HG02623 (cell line): Measurements from ENCODE around the gene ZNF333.
"Not testable (repeated sequence)": the region's sequence is repeated elsewhere in the genome, so short reads cannot be mapped to it uniquely, and the experiment has no call there.

Experiments
- ATAC-seq: cut with Tn5 transposase; IDR thresholded peaks from one replicate; pipeline ENCODE4 v1.9.1; 2021; ENCODE audit warnings: moderate library complexity; ENCODE audit not compliant: unreplicated experiment

ZNF333 gene

DNA sequence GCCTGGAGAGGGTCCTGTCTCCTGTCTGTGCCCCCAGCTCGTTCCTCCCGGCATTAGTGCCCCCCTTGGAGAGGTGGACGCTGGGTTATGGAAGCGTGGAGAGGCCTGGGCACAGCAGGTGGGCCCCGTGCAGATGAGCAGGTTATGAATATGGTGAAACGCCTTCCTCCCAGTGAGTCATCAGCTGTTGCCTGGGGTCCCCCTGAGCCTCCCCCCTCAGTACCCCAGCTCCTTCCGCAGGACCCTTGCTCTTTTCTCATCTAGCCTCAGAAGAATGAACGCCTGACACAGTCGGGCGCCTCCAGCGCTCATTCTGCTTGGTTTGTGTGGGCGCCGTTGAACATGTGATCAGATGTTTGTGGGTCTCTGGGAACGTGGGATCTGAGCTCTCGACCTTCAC is 76.0 kb downstream of the ZNF333 start:
- ATAC-seq: not testable (repeated sequence)

DNA sequence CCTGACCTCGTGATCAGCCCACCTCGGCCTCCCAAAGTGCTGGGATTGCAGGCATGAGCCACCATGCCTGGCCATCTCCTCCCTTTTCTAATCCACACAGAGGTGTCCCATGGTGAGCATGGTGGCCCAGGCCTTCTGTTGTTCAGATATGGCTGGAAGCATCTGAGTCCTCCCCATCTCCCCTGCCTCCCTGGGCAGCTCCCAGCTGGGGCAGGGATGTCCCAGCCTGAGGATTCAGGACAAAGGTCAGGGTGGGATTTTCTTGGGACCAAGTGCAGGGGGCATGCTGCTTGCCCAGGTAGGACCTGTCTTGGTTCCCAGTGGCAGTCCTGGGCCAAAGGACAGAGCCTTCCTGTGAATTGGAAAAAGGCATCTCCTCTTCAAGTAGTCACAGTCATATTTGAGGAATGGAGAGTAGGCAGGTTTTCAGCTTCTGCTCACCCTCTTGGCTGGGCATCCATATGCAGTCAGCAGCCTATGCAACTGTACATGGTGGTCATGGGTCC is 77.7 kb downstream of the ZNF333 start:
- ATAC-seq: no peak

DNA sequence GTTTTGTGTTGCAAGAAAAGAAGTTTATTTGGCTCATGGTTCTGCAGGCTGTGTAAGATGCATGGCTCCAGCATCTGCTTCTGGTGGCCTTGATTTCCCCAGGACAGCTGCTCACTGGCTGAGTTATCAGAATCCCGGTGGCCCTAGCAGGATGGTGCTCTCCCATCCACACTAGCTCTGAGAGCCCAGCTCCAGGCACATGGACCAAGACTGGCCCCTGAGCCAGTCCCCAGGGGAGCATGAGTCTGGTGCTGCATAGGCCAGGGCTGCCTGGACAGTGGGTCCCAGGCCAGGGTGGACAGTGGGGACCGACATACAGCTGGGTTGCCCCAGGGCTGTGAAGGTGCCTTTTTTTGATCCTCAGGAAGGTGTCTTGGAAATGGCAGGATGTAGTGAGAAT is 78.2 kb downstream of the ZNF333 start:
- ATAC-seq: no peak

DNA sequence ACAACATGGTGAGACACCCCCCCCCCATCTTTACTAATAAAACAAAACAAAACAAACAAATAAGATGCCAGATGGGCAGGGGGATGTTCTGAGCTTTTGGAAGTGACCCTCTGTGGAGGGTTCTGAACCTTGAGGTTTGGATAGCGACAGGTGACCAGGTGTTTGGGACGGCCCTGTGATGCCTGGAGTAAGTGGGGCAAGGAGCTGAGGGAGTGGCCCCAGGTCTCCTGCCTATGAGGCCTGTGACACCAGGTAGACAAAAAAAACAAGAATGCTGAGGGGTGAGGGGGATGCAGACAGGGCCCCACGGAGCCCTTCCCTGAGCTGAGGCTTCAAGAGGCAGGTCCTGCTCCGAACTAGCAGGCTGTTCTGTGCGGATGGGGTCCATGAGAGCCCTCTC is 79.4 kb downstream of the ZNF333 start:
- ATAC-seq: no peak

DNA sequence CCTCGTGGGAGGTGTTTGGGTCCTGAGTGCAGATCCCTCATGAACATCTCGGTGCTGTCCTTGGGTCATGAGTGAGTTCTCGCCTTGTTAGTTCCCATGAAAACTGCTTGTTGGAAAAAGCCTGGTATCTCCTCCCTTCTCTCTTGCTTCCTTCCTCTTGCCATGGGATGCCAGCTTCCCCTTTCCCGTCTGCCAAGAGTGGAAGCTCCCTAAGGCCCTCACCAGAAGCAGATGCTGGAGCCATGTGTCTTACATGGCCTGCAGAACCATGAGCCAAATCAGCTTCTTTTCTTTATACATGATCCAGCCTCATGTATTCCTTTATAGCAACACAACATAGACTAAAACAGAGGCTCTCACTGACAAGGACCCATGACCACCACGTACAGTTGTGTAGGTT is 80.3 kb downstream of the ZNF333 start:
- ATAC-seq: no peak

DNA sequence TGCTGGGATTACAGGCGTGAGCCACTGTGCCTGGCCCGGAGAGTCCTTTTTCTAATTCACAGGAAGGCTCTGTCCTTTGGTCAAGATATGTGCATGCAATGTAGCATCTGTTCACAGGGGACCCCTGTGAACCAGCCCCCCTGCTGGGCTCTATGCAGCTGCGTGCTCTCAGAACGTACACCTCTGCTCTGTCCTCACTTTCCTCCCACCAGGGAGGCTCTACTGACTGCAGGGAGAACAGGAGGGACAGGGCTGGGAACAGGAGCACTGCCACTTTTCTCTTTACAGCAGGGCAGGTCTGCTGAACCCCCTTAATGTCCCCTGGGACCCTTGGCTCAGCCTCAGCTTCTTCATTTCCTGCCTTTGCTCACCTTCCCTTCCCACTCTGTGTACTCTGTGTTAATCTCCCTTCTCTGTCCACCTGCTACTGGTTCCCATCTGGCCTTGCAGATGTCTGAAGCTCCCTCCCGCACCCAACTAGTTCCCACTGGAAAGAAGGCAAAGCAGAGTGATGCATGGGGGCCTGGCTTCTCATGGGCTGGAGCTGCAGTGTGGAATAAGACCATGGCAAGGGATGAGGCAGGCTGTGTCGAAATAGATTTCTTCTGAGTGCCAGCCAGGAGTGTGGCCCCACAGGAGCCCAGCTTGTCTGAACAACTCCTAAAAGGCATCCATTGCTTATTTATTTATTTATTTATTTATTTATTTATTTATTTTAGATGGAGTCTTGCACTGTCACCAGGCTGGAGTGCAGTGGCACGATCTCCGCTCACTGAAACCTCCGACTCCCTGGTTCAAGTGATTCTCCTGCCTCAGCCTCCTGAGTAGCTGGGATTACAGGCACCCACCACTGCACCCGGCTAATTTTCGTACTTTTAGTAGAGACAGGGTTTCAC is 81.3 kb downstream of the ZNF333 start:
- no peak for ATAC-seq

DNA sequence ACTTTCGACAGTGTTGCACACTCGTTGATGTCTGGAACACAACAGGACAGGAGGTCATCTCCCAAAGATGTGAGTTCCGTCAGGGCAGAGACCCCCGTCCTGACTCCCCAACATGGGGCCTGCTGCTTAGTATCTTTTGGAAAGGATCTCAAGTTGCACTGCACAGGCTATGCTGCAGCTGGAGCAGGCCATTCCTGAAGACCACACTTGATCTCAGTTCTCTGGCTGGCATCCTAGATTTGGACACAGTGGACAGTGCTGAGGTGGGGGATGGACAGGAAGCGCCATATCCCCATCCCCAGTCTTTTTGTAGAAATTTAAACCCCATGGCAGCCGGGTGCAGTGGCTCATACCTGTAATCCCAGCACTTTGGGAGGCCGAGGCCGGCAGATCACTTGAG is 82.6 kb downstream of the ZNF333 start:
- no peak for ATAC-seq

DNA sequence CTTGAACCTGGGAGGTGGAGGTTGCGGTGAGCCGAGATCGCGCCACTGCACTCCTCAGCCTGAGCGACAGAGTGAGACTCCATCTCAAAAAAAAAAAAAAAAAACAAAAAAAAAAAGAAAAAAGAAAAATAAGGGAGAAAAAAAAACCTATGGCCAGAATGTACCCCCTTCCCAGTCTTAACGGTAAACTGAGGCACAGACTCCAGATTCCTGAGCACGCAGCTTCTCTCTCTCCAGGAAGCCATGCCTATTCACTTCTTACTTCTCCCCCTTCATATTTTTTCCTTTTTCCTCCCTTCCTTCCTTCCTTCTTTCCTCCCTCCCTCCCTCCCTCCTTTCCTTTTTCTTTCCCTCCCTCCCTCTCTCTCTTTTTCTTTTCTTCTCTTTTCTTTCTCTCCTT is 83.1 kb downstream of the ZNF333 start:
- no peak for ATAC-seq

DNA sequence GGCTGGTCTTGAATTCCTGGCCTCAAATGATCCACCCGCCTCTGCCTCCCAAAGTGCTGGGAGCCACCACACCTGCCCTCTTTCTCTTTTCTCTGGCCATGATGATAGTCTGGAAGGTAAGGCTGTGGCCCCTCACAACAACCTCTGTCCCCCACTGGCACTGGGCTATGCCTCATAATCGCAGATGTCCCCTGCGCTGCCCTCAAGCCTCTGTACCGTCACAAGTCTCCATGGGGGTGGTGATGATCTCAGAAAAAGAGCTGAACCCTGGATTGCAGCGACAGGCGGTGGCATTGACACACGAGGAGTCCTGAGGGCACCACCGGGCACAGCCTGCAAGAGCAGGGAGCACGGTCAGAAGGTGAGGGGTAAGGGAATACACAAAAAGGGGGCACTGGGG is 83.9 kb downstream of the ZNF333 start:
- not testable (repeated sequence) for ATAC-seq

DNA sequence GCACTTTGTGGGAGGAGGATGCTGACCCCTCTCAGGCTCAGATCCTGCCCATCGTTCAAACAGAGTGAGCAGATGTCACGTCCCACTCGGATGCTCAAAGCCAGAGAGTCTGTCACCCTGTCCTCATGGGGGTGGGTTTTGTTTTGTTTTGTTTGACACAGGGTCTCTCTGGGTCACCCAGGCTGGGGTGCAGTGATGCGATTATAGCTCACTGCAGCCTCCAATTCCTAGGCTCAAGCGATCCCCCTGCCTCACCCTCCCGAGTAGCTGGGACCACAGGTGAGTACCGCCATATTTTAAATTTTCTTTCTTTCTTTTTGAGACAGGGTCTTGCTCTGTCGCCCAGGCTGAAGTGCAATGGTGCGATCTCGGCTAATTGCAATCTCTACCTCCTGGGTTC is 84.5 kb downstream of the ZNF333 start:
- ATAC-seq: no peak

DNA sequence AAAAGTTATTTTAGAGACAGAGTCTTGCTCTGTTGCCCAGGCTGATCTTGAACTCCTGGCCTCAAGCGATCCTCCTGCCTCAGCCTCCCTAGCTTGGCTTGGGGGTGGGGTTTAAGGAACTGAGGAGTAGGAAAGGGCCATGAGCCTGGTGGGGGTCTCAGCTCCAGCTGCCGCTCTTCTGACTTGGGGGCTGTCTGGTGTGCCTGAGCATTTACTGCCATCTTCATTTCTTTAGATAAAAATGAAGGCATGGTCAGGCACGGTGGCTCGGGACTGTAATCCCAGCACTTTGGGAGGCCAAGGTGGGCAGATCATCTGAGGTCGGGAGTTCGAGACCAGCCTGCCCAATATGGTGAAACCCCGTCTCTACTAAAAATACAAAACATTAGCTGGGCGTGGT is 85.5 kb downstream of the ZNF333 start:
- ATAC-seq: not testable (repeated sequence)

DNA sequence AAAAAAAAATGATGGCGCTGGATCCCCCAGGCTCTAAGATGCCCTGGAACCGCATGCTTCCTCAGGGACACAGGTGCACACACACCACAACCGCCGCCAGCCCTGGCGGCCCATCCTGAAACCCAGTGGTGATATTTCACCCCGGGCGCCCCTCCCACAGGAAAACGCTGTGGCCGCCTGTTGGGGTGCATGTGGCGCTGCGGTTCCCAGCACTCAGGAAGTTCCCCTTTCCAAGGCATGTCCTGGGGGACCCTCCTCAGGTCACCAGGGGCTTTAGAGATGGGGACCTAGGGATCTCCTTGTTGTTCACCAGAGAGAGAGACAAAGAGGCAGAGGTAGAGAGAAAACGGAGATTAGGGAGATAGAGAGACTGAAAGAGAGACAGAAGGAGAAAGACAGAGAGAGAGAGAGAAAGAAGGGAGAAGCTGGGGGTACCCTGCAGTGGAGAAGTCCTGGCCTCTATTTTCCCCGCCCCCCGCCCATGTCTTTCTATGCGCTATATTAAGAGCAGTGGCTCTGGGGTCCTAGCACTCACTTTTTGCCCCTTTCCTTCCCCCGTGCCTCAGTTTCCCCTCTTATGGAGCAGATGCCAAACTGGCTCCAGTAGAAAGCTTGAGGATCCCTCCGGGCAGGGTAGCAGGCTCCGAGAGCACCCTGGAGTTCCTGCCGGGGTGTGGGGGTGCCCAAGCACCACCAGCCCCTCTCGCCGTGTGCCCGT is 86.2 kb downstream of the ZNF333 start:
- no peak for ATAC-seq

DNA sequence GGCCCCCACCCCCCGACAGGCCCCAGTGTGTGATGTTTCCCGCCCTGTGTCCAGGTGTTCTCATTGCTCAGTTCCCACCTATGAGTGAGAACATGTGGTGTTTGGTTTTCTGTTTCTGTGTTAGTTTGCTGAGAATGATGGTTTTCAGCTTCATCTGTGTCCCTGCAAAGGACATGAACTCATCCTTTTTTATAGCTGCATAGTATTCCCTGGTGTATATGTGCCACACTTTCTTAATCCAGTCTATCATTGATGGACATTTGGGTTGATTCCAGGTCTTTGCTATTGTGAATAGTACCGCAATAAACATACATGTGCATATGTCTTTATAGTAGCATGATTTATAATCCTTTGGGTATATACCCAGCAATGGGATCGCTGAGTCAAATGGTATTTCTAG is 87.8 kb downstream of the ZNF333 start:
- not testable (repeated sequence) for ATAC-seq

DNA sequence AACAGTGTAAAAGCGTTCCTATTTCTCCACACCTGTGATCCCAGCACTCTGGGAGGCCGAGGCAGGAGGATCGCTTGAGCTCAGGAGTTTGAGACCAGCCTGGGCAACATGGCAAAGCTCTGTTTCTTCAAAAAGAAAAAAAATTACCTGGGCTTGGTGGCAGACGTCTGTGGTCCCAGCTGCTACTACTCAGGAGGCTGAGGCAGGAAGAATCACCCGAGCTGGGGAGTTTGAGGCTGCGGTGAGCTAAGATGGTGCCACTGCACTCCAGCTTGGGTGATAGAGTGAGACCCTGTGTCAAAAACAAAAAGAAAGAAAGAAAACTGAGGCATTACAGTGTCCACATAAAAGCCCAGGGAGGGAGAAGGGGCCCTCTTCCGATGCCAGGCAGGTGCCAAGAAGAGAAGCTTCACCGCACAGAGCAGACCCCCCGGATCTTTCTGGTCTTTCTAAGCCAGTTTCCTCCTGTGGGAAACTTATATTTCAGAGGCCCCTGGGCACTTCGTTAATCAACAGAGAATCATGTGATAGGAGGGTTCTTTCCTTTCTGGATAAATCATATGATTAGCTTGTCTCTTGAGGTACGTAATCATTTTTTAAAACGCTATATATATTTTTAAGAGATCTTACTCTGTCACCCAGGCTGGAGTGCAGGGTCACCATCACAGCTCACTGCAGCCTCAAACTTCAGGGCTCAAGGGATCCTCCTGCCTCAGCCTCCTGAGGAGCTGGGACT is 88.4 kb downstream of the ZNF333 start, which contains the start of gene ADGRE2:
ADGRE2 (minus strand) TSS at position 451 of the 736 bp plus-strand sequence. CDS start 1,804 bp downstream, outside the sequence.
- ATAC-seq: not testable (repeated sequence)

DNA sequence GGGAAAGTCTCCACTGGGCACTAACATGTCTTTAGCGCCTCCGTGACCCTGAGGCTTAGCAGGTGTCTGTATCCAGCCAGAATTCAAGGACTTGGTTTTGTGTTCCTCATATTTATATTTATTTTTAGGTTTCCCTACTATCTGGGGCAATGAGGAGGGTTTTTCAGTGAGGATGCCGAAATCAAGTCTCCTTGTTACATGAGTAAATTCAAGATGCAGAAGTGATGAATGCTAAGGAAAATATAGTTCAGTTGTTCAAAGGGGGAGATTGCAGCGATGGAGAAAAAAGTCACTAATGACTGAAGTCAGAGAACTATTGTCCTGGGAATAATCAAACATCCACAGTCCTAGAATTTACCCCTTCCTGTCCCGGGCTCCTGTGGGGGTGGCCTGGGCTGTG is 89.3 kb downstream of the ZNF333 start:
- ATAC-seq: no peak

DNA sequence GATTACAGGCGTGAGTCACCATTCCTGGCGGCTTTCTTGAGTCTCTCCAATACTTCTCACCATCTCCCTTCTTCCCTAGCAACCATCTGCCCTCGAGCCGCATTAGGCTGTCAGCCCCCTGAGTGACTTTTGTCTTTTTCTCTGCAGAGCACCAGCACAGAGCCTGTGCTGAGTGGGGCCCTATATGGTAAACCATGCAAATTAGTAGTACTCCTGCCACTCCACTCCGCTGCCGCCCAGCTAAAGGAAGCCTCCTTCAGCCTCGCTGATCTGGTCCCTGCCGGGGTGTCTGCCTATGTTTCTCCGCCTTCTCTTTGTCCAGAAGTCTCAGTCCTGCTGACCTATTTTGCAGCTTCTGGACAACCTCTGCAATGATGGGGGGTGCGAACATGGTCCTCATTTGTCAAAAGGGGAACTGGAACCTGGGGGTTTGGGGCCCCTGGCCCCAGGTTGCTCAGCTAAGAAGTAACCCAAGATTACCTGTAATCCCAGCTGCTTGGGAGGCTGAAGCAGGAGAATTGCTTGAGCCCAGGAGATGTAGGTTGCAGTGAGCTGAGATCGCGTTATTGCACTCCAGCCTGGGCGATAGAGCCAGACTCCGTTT is 90.9 kb downstream of the ZNF333 start:
- not testable (repeated sequence) for ATAC-seq

DNA sequence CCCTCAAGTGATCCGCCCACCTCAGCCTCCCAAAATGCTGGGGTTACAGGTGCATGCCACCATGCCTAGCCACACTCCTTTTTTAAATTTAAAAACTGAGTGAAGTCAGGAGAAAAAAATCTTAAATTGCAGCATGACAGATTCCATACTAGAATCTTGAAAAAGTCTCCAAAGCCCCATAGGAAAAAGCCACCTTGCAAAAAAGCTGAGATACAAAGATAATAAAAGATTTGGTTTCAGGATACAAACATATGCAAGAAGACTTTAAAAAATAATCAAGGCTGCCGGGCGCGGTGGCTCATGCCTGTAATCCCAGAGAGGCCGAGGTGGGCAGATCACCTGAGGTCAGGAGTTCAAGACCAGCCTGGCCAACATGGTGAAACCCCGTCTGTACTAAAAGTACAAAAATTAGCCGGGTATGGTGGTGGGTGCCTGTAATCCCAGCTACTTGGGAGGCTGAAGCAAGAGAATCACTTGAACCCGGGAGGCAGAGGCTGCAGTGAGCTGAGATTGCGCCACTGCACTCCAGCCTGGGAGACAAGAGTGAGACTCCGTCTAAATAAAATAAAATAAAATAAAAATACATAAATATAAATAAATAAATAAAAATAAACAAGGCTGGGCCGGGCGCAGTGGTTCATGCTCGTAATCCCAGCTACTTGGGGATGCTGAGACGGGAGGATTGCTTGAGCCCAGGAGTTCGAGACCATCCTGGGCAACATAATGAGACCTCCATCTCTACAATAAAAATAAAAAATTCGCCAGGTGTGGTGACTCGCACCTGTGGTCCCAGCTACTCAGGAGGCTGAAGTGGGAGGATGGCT is 92.1 kb downstream of the ZNF333 start:
- not testable (repeated sequence) for ATAC-seq

DNA sequence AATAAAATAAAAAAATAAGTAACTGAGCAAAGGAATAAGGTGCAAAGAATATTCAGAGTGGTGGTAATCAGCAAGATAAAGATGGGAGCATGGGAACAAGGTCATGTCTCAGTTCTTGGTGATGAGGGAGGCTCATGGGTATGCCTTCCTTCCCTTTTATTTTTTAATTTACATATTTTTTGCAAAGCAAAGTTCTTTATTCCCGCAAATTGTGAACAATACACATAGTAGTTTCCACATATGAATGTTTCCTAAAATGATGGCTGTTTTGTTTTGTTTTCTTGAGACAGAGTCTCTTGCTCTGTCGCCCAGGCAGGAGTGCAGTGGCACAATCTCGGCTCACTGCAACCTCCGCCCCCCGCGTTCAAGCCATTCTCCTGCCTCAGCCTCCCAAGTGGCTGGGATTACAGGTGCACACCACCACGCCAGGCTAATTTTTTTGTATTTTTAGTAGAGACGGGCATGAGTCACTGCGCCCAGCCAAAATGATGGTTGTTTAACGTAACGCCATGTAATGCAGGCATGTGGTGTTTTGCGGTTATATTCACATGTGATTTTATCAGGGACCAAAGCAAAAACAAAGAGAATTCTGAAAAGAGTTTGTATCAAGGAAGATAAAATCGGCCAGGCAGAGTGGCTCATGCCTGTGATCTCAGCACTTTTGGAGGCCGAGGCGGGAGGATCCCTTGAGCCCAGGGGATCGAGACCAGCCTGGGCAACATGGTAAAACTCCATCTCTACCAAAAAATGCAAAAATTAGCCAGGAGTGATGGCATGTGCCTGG is 93.0 kb downstream of the ZNF333 start:
- no peak for ATAC-seq
